Stimulated activated naive CD8-positive, alpha-beta T cell treated with anti-CD3 and anti-CD28 coated beads, Interleukin-15, Interleukin-2, amounts not matched to agents 100 U/mL and 50 U/mL, for 24 hours (primary cell): ENCODE data around the gene LYVE1.
"Not testable (repeated sequence)": the region's sequence is repeated elsewhere in the genome, so short reads cannot be mapped to it uniquely, and the experiment has no call there.

Experiments used
- ATAC-seq: fragments of 150-1000 bp; cut with Tn5 transposase; one replicate; pipeline ENCODE4 v1.10.0; 2021
- DNase-seq: peaks from one replicate; pipeline ENCODE4 v3.0.0; 2021

The LYVE1 gene, protein sequence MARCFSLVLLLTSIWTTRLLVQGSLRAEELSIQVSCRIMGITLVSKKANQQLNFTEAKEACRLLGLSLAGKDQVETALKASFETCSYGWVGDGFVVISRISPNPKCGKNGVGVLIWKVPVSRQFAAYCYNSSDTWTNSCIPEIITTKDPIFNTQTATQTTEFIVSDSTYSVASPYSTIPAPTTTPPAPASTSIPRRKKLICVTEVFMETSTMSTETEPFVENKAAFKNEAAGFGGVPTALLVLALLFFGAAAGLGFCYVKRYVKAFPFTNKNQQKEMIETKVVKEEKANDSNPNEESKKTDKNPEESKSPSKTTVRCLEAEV

GRCh38 chr11:10568486-10568941 lies at the start of gene LYVE1:
Gene LYVE1 (minus strand): TSS chr11:10568665. CDS start chr11:10568532, 133 bp downstream.
- ATAC-seq, result no peak
- no peak for DNase-seq

DNA sequence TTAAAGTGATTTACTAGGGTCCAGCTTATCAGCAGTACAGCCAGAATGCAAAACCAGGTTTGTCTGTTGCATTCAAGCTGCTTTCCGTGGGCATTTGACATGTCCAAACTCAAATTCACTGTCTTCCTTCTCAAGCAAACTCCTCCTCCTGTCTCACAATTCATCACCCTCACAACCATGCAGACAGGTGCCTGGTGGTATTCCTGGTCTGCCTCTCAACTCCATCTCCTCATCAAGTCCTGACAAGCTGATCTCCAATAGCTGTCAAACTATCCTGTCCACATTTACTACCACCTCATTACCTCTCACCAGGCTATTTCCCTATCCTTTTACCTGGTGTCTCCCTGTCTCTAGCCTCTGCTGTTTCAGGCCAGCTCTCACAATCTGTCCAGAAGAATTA lies 49.1 kb upstream of the LYVE1 start:
- ATAC-seq, result no peak
- no peak for DNase-seq

GRCh38 chr11:10611979-10612862 lies 43.8 kb upstream of the LYVE1 start:
- ATAC-seq, result no peak
- no peak for DNase-seq

DNA sequence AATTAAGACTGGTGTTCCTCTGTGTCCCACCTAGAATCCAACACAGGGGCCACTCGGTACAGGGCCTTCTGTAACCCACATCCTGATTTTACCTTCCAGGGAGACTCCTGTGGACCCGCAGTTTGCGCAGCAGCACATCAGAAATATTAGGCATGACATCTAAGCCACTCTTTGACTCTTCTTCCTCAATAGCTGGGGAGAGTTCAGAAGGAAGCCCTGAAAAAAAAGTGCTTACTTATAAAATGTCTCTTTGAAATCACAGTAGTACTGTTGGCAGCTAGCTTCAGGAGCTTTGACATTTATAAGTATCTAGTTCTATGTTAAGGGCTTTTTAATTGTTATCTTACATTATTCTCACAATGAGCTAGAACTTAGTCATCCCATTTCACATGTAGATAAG lies 41.2 kb upstream of the LYVE1 start:
- no peak for DNase-seq
- ATAC-seq, result no peak

DNA sequence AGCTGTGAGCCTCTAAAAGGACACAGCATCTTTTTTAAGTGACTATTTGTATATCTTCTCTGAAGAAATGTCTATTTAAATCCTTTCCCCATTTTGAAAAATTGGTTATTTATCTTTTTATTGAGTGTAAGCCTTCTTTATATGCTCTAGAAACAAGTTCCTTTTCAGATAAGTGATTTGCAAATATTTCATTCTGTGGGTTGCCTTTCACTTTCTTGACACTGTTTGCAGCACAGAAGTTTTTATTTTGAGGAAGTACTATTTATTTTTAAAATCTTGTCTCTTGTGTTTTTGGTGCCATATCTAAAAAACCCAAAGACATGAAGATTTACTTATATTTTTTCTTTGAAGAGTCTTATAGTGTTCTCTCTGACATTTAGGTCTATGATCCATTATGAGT lies 40.1 kb upstream of the LYVE1 start:
- ATAC-seq, result no peak
- DNase-seq, result no peak

- no peak for DNase-seq
- ATAC-seq, result no peak
Measured at GRCh38 chr11:10607462-10608132, 39.1 kb upstream of the LYVE1 start.

DNA sequence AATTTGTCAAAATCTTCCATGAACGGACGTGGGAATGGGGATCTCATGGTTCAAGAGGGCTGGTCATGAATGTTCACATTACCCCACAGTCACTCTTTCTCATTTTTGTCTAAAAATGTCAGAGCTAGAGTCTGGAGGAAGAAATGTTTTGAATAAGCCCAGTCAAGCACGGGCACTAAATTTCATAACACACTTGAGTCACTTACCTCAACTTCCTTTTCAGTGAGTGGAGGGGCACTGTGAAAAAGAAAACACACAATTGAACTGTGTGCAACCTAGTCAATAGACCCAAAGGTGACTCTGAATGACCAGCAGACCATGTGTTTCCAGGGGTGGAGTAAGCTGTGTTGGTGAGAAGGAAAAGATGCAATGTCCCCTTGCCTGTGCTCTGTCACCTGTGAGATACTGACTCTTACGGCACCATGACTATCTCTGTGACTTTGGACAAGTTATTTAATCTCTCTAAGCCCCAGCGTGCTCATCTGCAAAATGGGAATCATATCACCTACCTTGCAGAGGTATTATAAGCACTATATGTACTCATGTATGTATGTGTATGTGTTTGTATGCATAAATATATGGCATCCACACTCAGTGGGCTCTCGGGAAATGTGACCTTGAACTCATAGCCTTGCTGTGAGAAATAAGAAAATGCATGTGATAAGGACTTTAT lies 38.2 kb upstream of the LYVE1 start:
- ATAC-seq (peak; percentile 30), DNase-seq (no peak)

DNA sequence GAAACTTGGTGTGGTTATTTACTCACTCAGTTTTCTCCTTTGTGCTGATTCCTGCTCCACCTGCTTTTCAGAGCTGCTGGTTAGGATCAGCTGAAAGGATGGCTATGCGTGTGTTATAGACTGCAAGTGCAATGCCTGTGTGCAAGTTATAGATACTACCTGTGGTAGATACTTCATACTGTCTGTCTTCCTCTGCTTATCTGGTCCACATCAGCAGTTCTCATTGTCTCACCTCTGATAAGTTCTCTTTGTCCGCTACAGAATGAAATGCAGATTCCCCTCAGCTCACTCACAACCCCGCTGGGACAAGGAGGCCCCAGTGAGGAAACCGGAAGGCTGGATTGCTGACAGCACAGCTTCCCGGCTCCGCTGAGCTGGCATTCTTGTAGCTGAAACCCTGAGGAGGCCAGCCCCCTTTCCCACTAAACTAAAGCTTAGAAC lies 37.5 kb upstream of the LYVE1 start:
- ATAC-seq, result no peak

DNA sequence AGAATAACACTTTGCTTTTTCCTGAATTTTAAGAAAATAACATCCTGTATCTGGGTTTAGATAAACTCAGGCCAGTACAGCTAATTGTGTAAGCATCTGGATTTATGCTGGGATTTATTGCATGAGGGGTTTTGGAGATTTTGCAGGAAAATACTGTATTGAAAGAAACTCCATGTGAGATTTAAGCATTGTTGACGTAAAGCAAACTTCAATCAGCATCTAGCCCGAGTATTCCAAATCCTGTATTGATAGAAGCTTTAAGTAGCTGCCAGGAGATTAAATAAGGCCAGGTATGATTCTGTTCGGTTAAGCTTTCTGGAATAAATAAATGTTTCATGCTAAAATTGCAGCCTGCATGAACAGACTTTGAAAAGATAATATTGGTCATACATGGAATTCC lies 36.3 kb upstream of the LYVE1 start:
- DNase-seq (no peak), ATAC-seq (no peak)

More for the DNA sequence above, 37.5 kb upstream of the LYVE1 start:
- DNase-seq, result no peak

DNA sequence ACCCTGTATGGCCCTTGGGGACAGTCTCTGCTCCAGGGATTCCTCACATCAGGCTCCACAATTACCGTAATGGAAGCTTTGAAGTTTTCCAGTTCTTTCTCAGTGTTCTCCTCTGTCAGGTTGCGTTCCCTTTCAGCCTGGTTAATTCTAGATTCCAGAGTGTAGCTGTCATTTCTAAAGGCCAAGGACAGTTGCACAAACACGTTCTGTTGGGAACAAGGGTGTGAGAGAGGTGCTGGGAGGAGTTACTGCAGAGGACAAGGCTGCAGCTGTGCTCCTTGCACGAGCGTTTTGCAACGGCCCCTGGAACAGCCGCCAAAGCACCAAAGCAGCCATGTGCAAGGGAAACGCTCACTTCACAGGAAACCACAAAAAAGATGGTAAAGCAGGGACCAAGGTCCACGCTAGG lies 35.9 kb upstream of the LYVE1 start:
- no peak for ATAC-seq
- no peak for DNase-seq

DNA sequence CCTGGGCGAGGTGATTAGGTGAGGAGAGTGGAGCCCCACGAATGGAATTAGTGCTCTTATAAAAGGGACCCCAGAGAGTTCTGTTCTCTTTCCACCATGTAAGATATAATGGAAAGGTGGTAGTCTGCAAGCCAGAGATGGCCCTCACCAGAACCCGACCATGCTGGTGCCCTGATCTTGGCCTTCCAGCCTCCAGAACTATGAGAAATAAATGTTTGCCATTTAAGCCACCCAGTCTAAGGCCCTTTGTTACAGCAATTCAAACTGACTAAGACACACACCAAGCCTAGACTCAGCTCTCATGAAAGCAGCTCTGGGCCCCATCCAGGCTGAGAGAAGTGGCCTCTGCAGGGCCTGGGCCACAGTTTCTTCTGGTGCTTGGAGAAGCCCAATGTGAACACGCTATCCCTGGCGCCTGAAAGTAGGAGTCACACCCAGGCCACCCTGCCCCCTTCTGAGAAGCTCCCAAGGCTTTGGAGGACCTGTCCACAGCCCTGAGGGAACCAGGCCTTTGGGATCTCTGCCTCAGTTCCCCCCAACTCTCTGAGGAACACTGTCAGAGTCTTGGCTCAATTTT lies 35.3 kb upstream of the LYVE1 start:
- ATAC-seq (no peak), DNase-seq (no peak)

GRCh38 chr11:10602945-10603344 lies 34.5 kb upstream of the LYVE1 start:
- no peak for ATAC-seq

GRCh38 chr11:10602366-10602765 lies 33.9 kb upstream of the LYVE1 start:
- no peak for DNase-seq
- ATAC-seq, result no peak

More at GRCh38 chr11:10602945-10603344, 34.5 kb upstream of the LYVE1 start:
- DNase-seq, result no peak

DNA sequence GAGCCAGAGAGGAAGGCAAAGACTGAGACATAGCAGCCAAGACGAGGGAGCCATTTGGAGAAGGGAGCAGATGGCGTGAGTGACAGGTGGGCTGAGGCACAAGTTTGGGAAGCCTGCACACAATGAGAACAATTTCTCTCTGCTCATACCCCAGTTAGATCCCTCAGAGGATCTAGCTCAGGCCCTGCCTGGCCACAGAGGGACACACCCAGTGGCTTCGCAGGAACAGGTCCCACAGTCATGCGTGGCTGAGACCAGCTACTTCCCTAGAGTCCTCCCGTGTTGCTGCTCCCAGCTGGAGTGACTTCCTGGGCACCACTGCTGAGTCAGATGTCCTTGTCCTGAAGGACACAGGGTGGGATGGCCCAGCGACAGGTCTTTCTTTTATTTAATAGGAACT lies 33.4 kb upstream of the LYVE1 start:
- DNase-seq (no peak), ATAC-seq (no peak)

- ATAC-seq (no peak), DNase-seq (no peak)
Measured at GRCh38 chr11:10600570-10601248, 32.2 kb upstream of the LYVE1 start.

DNA sequence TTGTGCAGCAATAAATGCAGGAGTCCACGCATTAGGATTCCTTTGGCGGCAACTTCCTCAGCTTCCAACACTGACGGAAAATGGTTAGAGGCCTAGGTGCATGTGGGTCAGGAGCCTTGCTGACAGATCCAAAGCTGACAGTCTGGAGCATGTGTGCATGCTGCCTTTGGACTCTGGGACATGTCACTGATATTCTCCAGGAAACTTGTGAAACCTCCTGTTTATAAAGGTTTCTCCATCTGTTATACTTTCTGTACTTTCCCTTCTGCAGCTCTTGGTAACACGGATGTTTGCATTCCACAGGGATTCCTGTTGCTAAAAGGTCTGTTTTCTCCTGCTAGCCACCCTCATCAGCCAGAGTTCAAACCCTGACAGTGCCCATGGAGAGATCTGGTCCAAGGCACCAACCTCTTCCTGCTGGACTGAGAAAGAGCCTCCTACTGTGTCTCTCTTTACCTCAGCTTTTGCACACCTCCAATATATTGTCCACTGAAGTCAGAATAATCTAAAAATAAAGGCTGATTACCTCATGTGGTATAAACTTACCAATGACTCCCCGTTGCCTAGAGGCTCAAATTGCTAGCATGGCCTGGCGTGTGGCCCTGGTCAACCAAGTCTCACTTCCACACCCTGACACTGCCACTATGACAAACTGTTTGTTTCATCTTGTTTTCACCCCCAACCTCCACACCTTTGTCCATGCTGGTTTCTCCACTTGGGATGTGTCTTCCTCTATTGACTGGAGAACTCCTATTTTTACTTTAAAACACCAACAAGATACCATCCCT lies 31.1 kb upstream of the LYVE1 start:
- DNase-seq, result no peak
- no peak for ATAC-seq

DNA sequence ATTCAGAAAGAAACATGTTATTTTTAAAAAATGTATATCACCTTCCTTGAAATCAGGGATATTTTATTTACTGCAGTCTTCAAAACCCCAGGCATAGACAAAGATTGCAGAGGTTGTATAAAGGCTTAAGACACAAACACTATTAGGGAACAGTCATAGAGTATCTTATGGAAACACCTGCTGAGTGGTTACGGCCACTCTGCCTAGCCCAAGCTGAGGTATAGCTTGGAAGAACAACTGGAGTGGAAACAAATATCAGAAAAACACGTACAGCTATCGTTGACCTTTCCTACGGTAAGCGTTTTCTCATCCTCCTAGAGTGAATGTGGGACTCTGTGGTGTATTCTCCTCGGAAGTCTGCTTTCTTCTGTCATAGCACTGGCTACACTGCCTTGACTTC lies 30.4 kb upstream of the LYVE1 start:
- ATAC-seq (no peak), DNase-seq (no peak)

DNA sequence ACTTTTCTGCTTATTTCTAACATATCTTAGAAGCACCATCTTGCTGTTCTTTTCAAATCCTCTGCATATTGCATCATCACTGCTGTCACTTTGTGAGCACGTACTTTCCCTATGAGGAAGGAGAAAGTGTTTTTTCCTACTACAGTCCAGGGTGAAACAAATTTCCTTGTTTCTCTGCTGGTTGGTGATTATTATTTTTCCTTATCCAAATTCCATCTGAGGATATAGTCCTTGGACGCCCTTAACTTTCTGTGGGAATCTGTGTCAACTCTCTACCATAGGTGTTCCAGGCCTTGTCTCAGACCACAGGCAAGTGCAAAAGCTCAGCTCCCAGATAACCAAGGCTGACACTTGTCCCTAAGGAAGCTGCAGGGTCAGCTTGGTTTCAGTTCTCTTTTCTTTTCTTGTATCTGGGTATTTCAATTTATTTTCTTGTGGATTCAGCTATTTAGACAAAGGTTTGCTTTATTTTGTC lies 29.4 kb upstream of the LYVE1 start:
- ATAC-seq, result no peak
- DNase-seq, result no peak

GRCh38 chr11:10595840-10596239 lies 27.4 kb upstream of the LYVE1 start:
- DNase-seq, ATAC-seq: not testable (repeated sequence)

GRCh38 chr11:10594407-10594806 lies 25.9 kb upstream of the LYVE1 start:
- DNase-seq (no peak), ATAC-seq (peak; percentile 19)
